Type B pancreatic cell (in vitro differentiated cells): Measurements from ENCODE around the gene PSD2. TPM values are rescaled to one million over a fixed set of nuclear protein-coding genes. Genes with fewer than 3 reads are reported as not detected.

Experiments used
- DNase-seq: peaks from one replicate; pipeline ENCODE4 v3.0.0; 2021; ENCODE audit warnings: mixed read lengths; ENCODE audit not compliant: unreplicated experiment; ENCODE audit errors: extremely low spot score
- H3K27ac Mint-ChIP-seq: 2 replicates; pipeline ENCODE4 v1.8.0; 2021; ENCODE audit warnings: mild to moderate bottlenecking, mixed read lengths
- H3K27me3 Mint-ChIP-seq: 2 replicates; pipeline ENCODE4 v1.8.0; 2021; ENCODE audit warnings: mixed read lengths
- H3K36me3 Mint-ChIP-seq: 2 replicates; pipeline ENCODE4 v1.8.0; 2021; ENCODE audit warnings: mixed read lengths
- H3K4me1 Mint-ChIP-seq: one replicate; pipeline ENCODE4 v1.8.0; 2021; ENCODE audit warnings: mixed read lengths; ENCODE audit not compliant: unreplicated experiment
- H3K4me3 Mint-ChIP-seq: 2 replicates; pipeline ENCODE4 v1.8.0; 2021; ENCODE audit warnings: mild to moderate bottlenecking, mixed read lengths
- H3K9me3 Mint-ChIP-seq: 2 replicates; pipeline ENCODE4 v1.8.0; 2021; ENCODE audit warnings: mixed read lengths
- total RNA-seq: library from RNA; stranded (reverse); gene quantifications from 2 replicates; pipeline ENCODE4 v1.2.1, GENCODE V29; 2021; ENCODE audit warnings: low replicate concordance
- TF ChIP-seq, protein P1 (sequence below): fragments of 200-600 bp; sonication (generic); conservative IDR thresholded peaks from 2 replicates; pipeline ENCODE4 v1.5.0; 2021; ENCODE audit warnings: antibody characterized with exemption, mild to moderate bottlenecking

Gene PSD2
- total RNA-seq, 1 donor from 2014 or later: 0.27 TPM

- no peaks in the 10 kb centered on the region for H3K36me3 Mint-ChIP-seq
- H3K27ac Mint-ChIP-seq: no peak overlapping the region
- H3K27me3 Mint-ChIP-seq: peaks cover 37% of the 10 kb centered on the region
- no peaks in the 10 kb centered on the region for H3K9me3 Mint-ChIP-seq
- no peak for DNase-seq
- H3K4me3 Mint-ChIP-seq: no peak overlapping the region
- no peaks in the 10 kb centered on the region for H3K4me1 Mint-ChIP-seq
- TF ChIP-seq, protein P1, sequence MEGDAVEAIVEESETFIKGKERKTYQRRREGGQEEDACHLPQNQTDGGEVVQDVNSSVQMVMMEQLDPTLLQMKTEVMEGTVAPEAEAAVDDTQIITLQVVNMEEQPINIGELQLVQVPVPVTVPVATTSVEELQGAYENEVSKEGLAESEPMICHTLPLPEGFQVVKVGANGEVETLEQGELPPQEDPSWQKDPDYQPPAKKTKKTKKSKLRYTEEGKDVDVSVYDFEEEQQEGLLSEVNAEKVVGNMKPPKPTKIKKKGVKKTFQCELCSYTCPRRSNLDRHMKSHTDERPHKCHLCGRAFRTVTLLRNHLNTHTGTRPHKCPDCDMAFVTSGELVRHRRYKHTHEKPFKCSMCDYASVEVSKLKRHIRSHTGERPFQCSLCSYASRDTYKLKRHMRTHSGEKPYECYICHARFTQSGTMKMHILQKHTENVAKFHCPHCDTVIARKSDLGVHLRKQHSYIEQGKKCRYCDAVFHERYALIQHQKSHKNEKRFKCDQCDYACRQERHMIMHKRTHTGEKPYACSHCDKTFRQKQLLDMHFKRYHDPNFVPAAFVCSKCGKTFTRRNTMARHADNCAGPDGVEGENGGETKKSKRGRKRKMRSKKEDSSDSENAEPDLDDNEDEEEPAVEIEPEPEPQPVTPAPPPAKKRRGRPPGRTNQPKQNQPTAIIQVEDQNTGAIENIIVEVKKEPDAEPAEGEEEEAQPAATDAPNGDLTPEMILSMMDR: no peak
Observed at GRCh38 chr5:139871614-139872013, 76.0 kb downstream of the PSD2 start.

DNA sequence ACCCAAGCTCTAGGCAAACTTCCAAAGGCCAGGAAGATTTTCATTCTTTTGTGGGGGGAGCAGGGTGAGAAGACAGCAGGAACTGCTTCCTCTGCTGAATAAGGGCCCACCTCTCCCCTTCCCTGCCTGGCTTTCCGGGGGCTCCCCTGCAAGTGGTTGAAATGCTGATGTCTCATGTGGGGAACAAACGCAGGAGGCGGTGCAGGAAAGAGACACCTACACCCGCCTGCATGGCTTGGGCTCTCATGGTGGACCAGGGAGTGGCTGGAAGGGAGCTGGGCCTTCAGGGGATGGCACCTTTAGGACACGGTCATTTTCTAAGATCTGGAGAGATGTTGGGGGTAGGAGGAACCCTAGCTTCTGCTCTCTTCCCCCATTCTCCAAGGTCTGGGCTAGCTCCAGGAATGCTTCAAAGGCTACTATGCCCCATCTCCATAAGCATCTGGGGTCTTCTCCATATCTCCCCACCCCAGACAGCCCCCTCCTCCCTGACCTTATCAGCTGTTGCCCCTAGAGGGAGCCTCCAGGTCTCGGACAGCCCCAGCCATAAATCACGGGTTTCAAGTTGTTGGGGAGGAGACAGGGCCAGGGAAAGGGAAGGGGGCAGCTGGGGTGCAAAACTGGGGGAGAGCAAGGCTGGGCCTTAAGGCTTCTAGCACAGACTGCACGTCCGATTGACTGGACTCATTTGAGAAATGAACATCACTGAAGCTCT is 76.6 kb downstream of the PSD2 start:
- no peak for DNase-seq
- no peak overlapping the region for H3K4me3 Mint-ChIP-seq
- TF ChIP-seq, protein P1: peak; percentile 35
- H3K9me3 Mint-ChIP-seq: no peaks in the 10 kb centered on the region
- no peaks in the 10 kb centered on the region for H3K4me1 Mint-ChIP-seq
- no peaks in the 10 kb centered on the region for H3K36me3 Mint-ChIP-seq
- peaks cover 31% of the 10 kb centered on the region for H3K27me3 Mint-ChIP-seq
- H3K27ac Mint-ChIP-seq: no peak overlapping the region

DNA sequence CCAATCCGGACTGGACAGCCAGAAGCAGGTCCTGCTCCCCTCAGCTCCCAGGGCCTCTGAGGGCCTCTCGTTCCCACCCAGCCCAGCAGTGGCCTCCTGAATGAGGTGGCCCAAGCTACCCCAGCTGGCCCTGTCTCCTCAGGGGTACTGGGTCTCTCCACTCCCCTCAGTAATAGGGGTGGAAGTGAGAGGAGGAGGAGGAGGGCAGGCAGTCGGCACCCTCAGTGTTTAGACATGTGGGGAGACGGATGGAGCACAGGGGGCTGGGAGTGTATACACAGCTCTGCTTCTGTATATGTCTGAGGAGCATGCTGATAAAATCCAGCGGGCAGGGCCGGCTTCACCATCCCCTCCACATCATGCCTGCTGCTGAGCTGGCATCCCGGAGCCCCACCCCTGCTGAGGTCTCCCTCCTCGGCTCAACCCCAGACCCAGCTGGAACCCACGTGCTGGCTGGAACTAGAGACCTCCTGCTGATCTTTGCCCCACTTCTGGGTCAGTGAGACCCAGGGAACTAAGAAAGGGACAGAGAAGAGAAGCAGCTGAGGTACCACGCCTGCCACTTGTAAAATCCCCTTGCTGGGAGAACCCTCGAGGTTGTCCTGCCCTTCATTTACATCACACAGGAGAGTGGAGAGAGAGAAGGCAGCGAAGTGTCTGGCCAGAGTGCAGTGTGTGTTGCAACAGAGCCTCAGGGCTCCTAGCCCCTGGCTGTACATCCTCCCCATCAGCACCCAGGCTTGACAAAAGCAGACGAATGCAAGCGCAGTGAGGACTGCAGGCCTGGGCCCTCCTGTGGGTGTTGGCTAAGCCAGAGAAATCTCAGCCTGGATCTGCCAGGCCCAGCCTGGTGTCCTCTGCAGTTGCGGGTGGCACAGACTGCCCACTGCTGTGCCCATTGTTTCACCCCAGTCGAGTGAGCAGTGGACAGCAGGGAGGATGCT is 77.5 kb downstream of the PSD2 start:
- Mint-ChIP-seq H3K36me3 (no peaks in the 10 kb centered on the region), H3K4me3 (no peak overlapping the region), H3K27ac (no peak overlapping the region), H3K27me3 (peaks cover 26% of the 10 kb centered on the region), H3K4me1 (no peaks in the 10 kb centered on the region), H3K9me3 (no peaks in the 10 kb centered on the region)
- TF ChIP-seq, protein P1: no peak
- DNase-seq: no peak

DNA sequence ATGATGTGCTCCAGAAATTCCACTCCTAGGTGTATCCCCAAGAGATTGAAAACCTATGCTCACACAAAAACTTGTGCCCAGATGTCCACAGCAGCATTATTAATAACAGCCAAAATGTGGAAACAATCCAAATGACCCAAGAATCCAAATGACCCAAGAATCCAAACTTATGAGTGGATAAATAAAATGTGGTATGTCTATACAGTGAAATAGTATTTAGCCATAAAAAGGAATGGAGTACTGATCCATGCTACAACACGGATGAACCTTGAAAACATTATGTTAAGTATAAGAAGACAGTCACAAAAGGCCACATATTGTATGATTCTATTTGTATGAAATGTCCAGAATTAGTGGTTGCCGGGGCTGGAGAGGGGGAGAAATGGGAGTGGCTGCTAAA is 80.3 kb downstream of the PSD2 start:
- DNase-seq: no peak
- no peak overlapping the region for H3K27ac Mint-ChIP-seq
- H3K27me3 Mint-ChIP-seq: peaks cover 25% of the 10 kb centered on the region
- TF ChIP-seq, protein P1: no peak
- H3K9me3 Mint-ChIP-seq: no peaks in the 10 kb centered on the region
- peaks cover 18% of the 10 kb centered on the region for H3K4me1 Mint-ChIP-seq
- H3K4me3 Mint-ChIP-seq: no peak overlapping the region
- H3K36me3 Mint-ChIP-seq: no peaks in the 10 kb centered on the region

GRCh38 chr5:139877129-139877597 is 81.6 kb downstream of the PSD2 start:
- H3K36me3 Mint-ChIP-seq: no peaks in the 10 kb centered on the region
- TF ChIP-seq, protein P1: no peak

More at GRCh38 chr5:139877129-139877597, 81.6 kb downstream of the PSD2 start:
- Mint-ChIP-seq H3K9me3 (no peaks in the 10 kb centered on the region), H3K4me1 (peaks cover 19% of the 10 kb centered on the region), H3K27me3 (peaks cover 21% of the 10 kb centered on the region), H3K4me3 (no peak overlapping the region), H3K27ac (no peak overlapping the region)
- no peak for DNase-seq
